ENCODE measurements around the gene RGL1.

The RGL1 gene

GRCh38 chr1:183873642-183874041, 68.7 kb downstream of the RGL1 start:
- H3K4me1 ChIP-seq (ENCODE audit: insufficient read depth, insufficient read length) = no peaks in the 10 kb centered on the region

GRCh38 chr1:183876309-183876708, 71.4 kb downstream of the RGL1 start:
- no peaks in the 10 kb centered on the region for H3K27me3 ChIP-seq (ENCODE audit: insufficient read depth, insufficient read length)
- H3K4me3 ChIP-seq (ENCODE audit: insufficient read length, low read depth) = no peak overlapping the region
- peaks cover 12% of the 10 kb centered on the region for H3K36me3 ChIP-seq (ENCODE audit: insufficient read depth, insufficient read length, low read length)
- H3K9me3 ChIP-seq (ENCODE audit: insufficient read depth, low read length) = no peaks in the 10 kb centered on the region
- H3K4me1 ChIP-seq (ENCODE audit: insufficient read depth, insufficient read length) = no peaks in the 10 kb centered on the region
- no peak for DNase-seq (ENCODE audit: low read depth, low spot score)
- H3K9ac ChIP-seq (ENCODE audit: insufficient read length, low read depth) = no peak overlapping the region
- TF ChIP-seq SUZ12 (IDR thresholded peaks at IDR 0.05; ENCODE audit: extremely low read depth, insufficient read depth, insufficient read length) (no peak), YY1 (IDR thresholded peaks at IDR 0.05; ENCODE audit: insufficient read depth, insufficient read length) (no peak), ZNF274 (IDR thresholded peaks at IDR 0.05; ENCODE audit: low read depth, low read length) (no peak)

More at GRCh38 chr1:183873642-183874041, 68.7 kb downstream of the RGL1 start:
- peaks cover 12% of the 10 kb centered on the region for H3K36me3 ChIP-seq (ENCODE audit: insufficient read depth, insufficient read length, low read length)
- DNase-seq (ENCODE audit: low read depth, low spot score) = no peak
- no peaks in the 10 kb centered on the region for H3K27me3 ChIP-seq (ENCODE audit: insufficient read depth, insufficient read length)
- no peaks in the 10 kb centered on the region for H3K9me3 ChIP-seq (ENCODE audit: insufficient read depth, low read length)
- no peak overlapping the region for H3K9ac ChIP-seq (ENCODE audit: insufficient read length, low read depth)
- no peak overlapping the region for H3K4me3 ChIP-seq (ENCODE audit: insufficient read length, low read depth)
- no peak for TF ChIP-seq SUZ12 (IDR thresholded peaks at IDR 0.05; ENCODE audit: extremely low read depth, insufficient read depth, insufficient read length)
- TF ChIP-seq ZNF274 (IDR thresholded peaks at IDR 0.05; ENCODE audit: low read depth, low read length) = no peak
- no peak for TF ChIP-seq YY1 (IDR thresholded peaks at IDR 0.05; ENCODE audit: insufficient read depth, insufficient read length)

- Histone ChIP-seq H3K36me3 (ENCODE audit: insufficient read depth, insufficient read length, low read length) (peaks cover 12% of the 10 kb centered on the region), H3K9ac (ENCODE audit: insufficient read length, low read depth) (no peak overlapping the region), H3K9me3 (ENCODE audit: insufficient read depth, low read length) (no peaks in the 10 kb centered on the region), H3K4me3 (ENCODE audit: insufficient read length, low read depth) (no peak overlapping the region), H3K27me3 (ENCODE audit: insufficient read depth, insufficient read length) (no peaks in the 10 kb centered on the region), H3K4me1 (ENCODE audit: insufficient read depth, insufficient read length) (peaks cover 5% of the 10 kb centered on the region)
- TF ChIP-seq SUZ12 (IDR thresholded peaks at IDR 0.05; ENCODE audit: extremely low read depth, insufficient read depth, insufficient read length) (no peak), ZNF274 (IDR thresholded peaks at IDR 0.05; ENCODE audit: low read depth, low read length) (no peak), YY1 (IDR thresholded peaks at IDR 0.05; ENCODE audit: insufficient read depth, insufficient read length) (no peak)
- DNase-seq (ENCODE audit: low read depth, low spot score) = no peak
These were observed 72.3 kb downstream of the RGL1 start for GRCh38 chr1:183877053-183877720.

GRCh38 chr1:183879494-183879893, 74.6 kb downstream of the RGL1 start:
- no peak overlapping the region for H3K4me3 ChIP-seq (ENCODE audit: insufficient read length, low read depth)
- TF ChIP-seq YY1 (IDR thresholded peaks at IDR 0.05; ENCODE audit: insufficient read depth, insufficient read length) = no peak
- TF ChIP-seq ZNF274 (IDR thresholded peaks at IDR 0.05; ENCODE audit: low read depth, low read length) = no peak
- no peak for TF ChIP-seq SUZ12 (IDR thresholded peaks at IDR 0.05; ENCODE audit: extremely low read depth, insufficient read depth, insufficient read length)
- no peak for DNase-seq (ENCODE audit: low read depth, low spot score)
- H3K36me3 ChIP-seq (ENCODE audit: insufficient read depth, insufficient read length, low read length) = peaks cover 21% of the 10 kb centered on the region
- peaks cover 5% of the 10 kb centered on the region for H3K4me1 ChIP-seq (ENCODE audit: insufficient read depth, insufficient read length)
- no peaks in the 10 kb centered on the region for H3K27me3 ChIP-seq (ENCODE audit: insufficient read depth, insufficient read length)
- no peak overlapping the region for H3K9ac ChIP-seq (ENCODE audit: insufficient read length, low read depth)
- no peaks in the 10 kb centered on the region for H3K9me3 ChIP-seq (ENCODE audit: insufficient read depth, low read length)

GRCh38 chr1:183879966-183880365, 75.0 kb downstream of the RGL1 start:
- DNase-seq (ENCODE audit: low read depth, low spot score) = no peak
- Histone ChIP-seq H3K9me3 (ENCODE audit: insufficient read depth, low read length) (no peaks in the 10 kb centered on the region), H3K27me3 (ENCODE audit: insufficient read depth, insufficient read length) (no peaks in the 10 kb centered on the region), H3K36me3 (ENCODE audit: insufficient read depth, insufficient read length, low read length) (peaks cover 22% of the 10 kb centered on the region), H3K4me3 (ENCODE audit: insufficient read length, low read depth) (no peak overlapping the region), H3K9ac (ENCODE audit: insufficient read length, low read depth) (no peak overlapping the region), H3K4me1 (ENCODE audit: insufficient read depth, insufficient read length) (peaks cover 5% of the 10 kb centered on the region)
- TF ChIP-seq ZNF274 (IDR thresholded peaks at IDR 0.05; ENCODE audit: low read depth, low read length) (no peak), SUZ12 (IDR thresholded peaks at IDR 0.05; ENCODE audit: extremely low read depth, insufficient read depth, insufficient read length) (no peak), YY1 (IDR thresholded peaks at IDR 0.05; ENCODE audit: insufficient read depth, insufficient read length) (no peak)

- Histone ChIP-seq H3K27me3 (ENCODE audit: insufficient read depth, insufficient read length) (no peaks in the 10 kb centered on the region), H3K4me3 (ENCODE audit: insufficient read length, low read depth) (no peak overlapping the region), H3K9ac (ENCODE audit: insufficient read length, low read depth) (no peak overlapping the region), H3K36me3 (ENCODE audit: insufficient read depth, insufficient read length, low read length) (peaks cover 27% of the 10 kb centered on the region), H3K4me1 (ENCODE audit: insufficient read depth, insufficient read length) (peaks cover 5% of the 10 kb centered on the region), H3K9me3 (ENCODE audit: insufficient read depth, low read length) (no peaks in the 10 kb centered on the region)
- DNase-seq (ENCODE audit: low read depth, low spot score) = no peak
- TF ChIP-seq ZNF274 (IDR thresholded peaks at IDR 0.05; ENCODE audit: low read depth, low read length) = no peak
- TF ChIP-seq SUZ12 (IDR thresholded peaks at IDR 0.05; ENCODE audit: extremely low read depth, insufficient read depth, insufficient read length) = no peak
These were observed 75.8 kb downstream of the RGL1 start for GRCh38 chr1:183880531-183881243.

GRCh38 chr1:183881387-183882131, 76.6 kb downstream of the RGL1 start:
- TF ChIP-seq ZNF274 (IDR thresholded peaks at IDR 0.05; ENCODE audit: low read depth, low read length) = no peak
- no peak for TF ChIP-seq YY1 (IDR thresholded peaks at IDR 0.05; ENCODE audit: insufficient read depth, insufficient read length)
- no peak for TF ChIP-seq SUZ12 (IDR thresholded peaks at IDR 0.05; ENCODE audit: extremely low read depth, insufficient read depth, insufficient read length)
- peak; percentile 87 for DNase-seq (ENCODE audit: low read depth, low spot score)
- Histone ChIP-seq H3K9me3 (ENCODE audit: insufficient read depth, low read length) (no peaks in the 10 kb centered on the region), H3K27me3 (ENCODE audit: insufficient read depth, insufficient read length) (no peaks in the 10 kb centered on the region), H3K4me1 (ENCODE audit: insufficient read depth, insufficient read length) (peaks cover 5% of the 10 kb centered on the region), H3K9ac (ENCODE audit: insufficient read length, low read depth) (no peak overlapping the region), H3K36me3 (ENCODE audit: insufficient read depth, insufficient read length, low read length) (peaks cover 31% of the 10 kb centered on the region), H3K4me3 (ENCODE audit: insufficient read length, low read depth) (no peak overlapping the region)
